Smooth muscle cell (in vitro differentiated cells): ENCODE results near the gene TNS1. TPM values are rescaled to one million over a fixed set of nuclear protein-coding genes. Genes with fewer than 3 reads are reported as not detected.
A peak's percentile ranks its signal among the peaks of the same experiment; 100 is the strongest.

Source experiments
- DNase-seq: peaks from one replicate; lab custom pipeline; 2025; ENCODE audit not compliant: unreplicated experiment; lab: John Stamatoyannopoulos, UW
- H2AFZ ChIP-seq: fragments of 200-600 bp; sonication (generic); 2 replicates; pipeline ENCODE4 v1.6.0; 2016; ENCODE audit warnings: antibody characterized with exemption, low read depth, mild to moderate bottlenecking
- H3F3A ChIP-seq: fragments of 200-600 bp; sonication (generic); 2 replicates; pipeline ENCODE4 v1.6.0; 2017; ENCODE audit warnings: antibody characterized with exemption, low read depth
- H3K27ac ChIP-seq: fragments of 200-600 bp; sonication (generic); 2 replicates; pipeline ENCODE4 v1.5.1; 2016; ENCODE audit warnings: low read depth, mild to moderate bottlenecking
- H3K27me3 ChIP-seq: fragments of 200-600 bp; sonication (generic); 2 replicates; pipeline ENCODE4 v1.6.1; 2016; ENCODE audit warnings: low read depth, mild to moderate bottlenecking
- H3K36me3 ChIP-seq: fragments of 200-600 bp; sonication (generic); 2 replicates; pipeline ENCODE4 v1.5.1; 2016; ENCODE audit warnings: low read depth
- H3K4me1 ChIP-seq: fragments of 200-600 bp; sonication (generic); 2 replicates; pipeline ENCODE4 v1.5.1; 2016; ENCODE audit warnings: low read depth
- H3K4me2 ChIP-seq: fragments of 200-600 bp; sonication (generic); 2 replicates; pipeline ENCODE4 v1.6.0; 2016; ENCODE audit warnings: mild to moderate bottlenecking
- H3K4me3 ChIP-seq: fragments of 200-600 bp; sonication (generic); 2 replicates; pipeline ENCODE4 v1.5.1; 2016; ENCODE audit warnings: mild to moderate bottlenecking
- H3K79me2 ChIP-seq: fragments of 200-600 bp; sonication (generic); 2 replicates; pipeline ENCODE4 v1.6.0; 2016; ENCODE audit warnings: low read depth, mild to moderate bottlenecking
- H3K9ac ChIP-seq: fragments of 200-600 bp; sonication (generic); 2 replicates; pipeline ENCODE4 v1.6.0; 2016; ENCODE audit warnings: low read depth
- H3K9me3 ChIP-seq: fragments of 200-600 bp; sonication (generic); replicated peaks from 2 replicates; pipeline ENCODE4 v1.5.1; 2016; ENCODE audit warnings: low read depth
- H4K20me1 ChIP-seq: fragments of 200-600 bp; sonication (generic); 2 replicates; pipeline ENCODE4 v1.6.0; 2016; ENCODE audit warnings: low read depth
- WGBS: methylation state at CpG from one replicate; pipeline ENCODE4 v1.1.7; 2016; ENCODE audit warnings: low lambda C conversion rate; 5-methylcytosine and 5-hydroxymethylcytosine counted together
- polyA plus RNA-seq: library from polyadenylated mRNA; unstranded; fragments of >200 nt; fragmentation: Nextera tagmentation; extraction: Ambion mirVana; gene quantifications from 2 replicates; pipeline ENCODE4 v1.2.1, GENCODE V29; 2016
- total RNA-seq: library from RNA; depleted of rRNA; stranded (reverse); fragments of >200 nt; gene quantifications from 2 replicates; pipeline ENCODE4 v1.2.3, GENCODE V29; 2014
- TF ChIP-seq, protein P1 (sequence below): fragments of 200-600 bp; sonication (generic); IDR thresholded peaks from 2 replicates; pipeline ENCODE4 v1.5.1; 2017; ENCODE audit warnings: borderline replicate concordance, mild to moderate bottlenecking, antibody characterized with exemption; ENCODE audit not compliant: insufficient read depth, poor library complexity, severe bottlenecking

Gene TNS1
- total and polyA plus RNA-seq, 2 experiments from 2014 or later: 52.3 to 61.5 TPM

DNA sequence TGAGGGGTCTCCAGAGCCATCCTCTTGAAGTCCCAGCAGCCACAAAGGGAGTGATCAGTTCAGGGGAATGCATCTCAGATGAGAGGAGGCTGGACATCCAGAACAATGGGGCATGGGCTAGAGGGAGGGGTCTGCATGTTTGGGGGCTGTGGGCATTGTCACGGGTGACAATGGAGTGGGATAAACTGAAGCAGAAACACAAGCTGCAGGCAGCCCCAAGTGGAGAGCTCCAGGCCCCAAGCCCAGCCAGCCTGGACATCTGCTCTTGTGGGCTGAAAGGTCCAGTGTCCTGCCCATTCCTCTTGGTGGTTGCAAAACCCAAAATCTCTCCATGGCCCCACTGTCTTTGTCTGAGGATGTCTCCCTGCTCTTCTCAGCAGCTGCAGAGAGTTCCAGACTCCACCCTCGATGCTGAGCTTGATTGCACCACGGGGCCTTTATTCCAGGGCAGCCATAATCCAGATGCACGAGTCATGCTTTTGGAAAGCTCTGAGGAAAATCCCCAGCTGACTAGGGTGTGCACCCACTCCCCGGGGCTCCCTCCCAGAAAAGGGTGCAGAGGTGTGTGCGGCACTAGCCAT lies 149.4 kb downstream of the TNS1 start:
- WGBS: 40% methylated on average over 6 of the region's 6 CpGs
- Histone ChIP-seq H3K4me3 (no peak overlapping the region), H2AFZ (no peak overlapping the region), H3K4me1 (peaks cover 29% of the 10 kb centered on the region), H3K27ac (peak overlapping the region; percentile 42), H3K36me3 (no peaks in the 10 kb centered on the region), H3K4me2 (peak overlapping the region; percentile 18), H3K79me2 (peaks cover 66% of the 10 kb centered on the region), H3F3A (peaks cover 30% of the 10 kb centered on the region), H4K20me1 (peaks cover 100% of the 10 kb centered on the region), H3K9me3 (no peaks in the 10 kb centered on the region), H3K9ac (no peak overlapping the region), H3K27me3 (no peaks in the 10 kb centered on the region)
- no peak for DNase-seq
- TF ChIP-seq, protein P1, sequence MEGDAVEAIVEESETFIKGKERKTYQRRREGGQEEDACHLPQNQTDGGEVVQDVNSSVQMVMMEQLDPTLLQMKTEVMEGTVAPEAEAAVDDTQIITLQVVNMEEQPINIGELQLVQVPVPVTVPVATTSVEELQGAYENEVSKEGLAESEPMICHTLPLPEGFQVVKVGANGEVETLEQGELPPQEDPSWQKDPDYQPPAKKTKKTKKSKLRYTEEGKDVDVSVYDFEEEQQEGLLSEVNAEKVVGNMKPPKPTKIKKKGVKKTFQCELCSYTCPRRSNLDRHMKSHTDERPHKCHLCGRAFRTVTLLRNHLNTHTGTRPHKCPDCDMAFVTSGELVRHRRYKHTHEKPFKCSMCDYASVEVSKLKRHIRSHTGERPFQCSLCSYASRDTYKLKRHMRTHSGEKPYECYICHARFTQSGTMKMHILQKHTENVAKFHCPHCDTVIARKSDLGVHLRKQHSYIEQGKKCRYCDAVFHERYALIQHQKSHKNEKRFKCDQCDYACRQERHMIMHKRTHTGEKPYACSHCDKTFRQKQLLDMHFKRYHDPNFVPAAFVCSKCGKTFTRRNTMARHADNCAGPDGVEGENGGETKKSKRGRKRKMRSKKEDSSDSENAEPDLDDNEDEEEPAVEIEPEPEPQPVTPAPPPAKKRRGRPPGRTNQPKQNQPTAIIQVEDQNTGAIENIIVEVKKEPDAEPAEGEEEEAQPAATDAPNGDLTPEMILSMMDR: no peak

DNA sequence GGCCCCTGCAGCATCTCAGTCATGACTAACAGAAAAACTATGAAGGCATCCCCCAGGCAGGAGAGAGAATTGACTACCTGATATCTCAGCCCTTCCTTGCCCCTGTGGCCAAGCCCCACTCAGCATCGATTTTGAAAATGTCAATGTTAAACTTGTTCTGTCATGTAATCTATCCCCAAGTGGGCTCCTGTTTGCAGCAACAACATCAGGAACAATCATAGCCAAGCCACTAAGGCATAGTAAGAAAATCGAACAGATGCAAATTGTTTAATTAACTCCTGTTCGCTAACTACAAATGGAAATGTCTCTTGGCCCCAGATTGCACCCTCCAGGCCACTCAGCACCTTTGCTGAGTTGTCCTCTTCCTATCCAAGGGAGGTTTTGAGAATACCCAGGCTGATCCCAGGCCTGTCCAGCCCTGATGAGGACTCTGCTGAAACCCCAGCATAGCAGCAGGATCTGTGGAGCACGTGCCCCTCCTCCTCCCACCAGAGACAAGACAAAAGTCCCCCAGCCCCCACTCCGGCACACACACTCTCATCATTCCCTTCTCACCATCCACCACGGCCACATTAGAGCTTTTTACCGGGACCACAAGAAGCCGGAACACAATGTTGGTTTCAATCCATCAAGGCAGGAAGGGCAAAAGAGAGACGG lies 150.1 kb downstream of the TNS1 start:
- Histone ChIP-seq H3K4me3 (no peak overlapping the region), H3K9ac (no peak overlapping the region), H3K27ac (no peak overlapping the region), H3K36me3 (no peaks in the 10 kb centered on the region), H2AFZ (no peak overlapping the region), H3K27me3 (no peaks in the 10 kb centered on the region), H3K79me2 (peaks cover 64% of the 10 kb centered on the region), H3K4me2 (peak overlapping the region; percentile 79), H3F3A (peaks cover 30% of the 10 kb centered on the region), H3K4me1 (peaks cover 29% of the 10 kb centered on the region), H3K9me3 (no peaks in the 10 kb centered on the region), H4K20me1 (peaks cover 100% of the 10 kb centered on the region)
- 64% methylated on average over 9 of the region's 9 CpGs for WGBS
- TF ChIP-seq, protein P1: no peak
- no peak for DNase-seq

DNA sequence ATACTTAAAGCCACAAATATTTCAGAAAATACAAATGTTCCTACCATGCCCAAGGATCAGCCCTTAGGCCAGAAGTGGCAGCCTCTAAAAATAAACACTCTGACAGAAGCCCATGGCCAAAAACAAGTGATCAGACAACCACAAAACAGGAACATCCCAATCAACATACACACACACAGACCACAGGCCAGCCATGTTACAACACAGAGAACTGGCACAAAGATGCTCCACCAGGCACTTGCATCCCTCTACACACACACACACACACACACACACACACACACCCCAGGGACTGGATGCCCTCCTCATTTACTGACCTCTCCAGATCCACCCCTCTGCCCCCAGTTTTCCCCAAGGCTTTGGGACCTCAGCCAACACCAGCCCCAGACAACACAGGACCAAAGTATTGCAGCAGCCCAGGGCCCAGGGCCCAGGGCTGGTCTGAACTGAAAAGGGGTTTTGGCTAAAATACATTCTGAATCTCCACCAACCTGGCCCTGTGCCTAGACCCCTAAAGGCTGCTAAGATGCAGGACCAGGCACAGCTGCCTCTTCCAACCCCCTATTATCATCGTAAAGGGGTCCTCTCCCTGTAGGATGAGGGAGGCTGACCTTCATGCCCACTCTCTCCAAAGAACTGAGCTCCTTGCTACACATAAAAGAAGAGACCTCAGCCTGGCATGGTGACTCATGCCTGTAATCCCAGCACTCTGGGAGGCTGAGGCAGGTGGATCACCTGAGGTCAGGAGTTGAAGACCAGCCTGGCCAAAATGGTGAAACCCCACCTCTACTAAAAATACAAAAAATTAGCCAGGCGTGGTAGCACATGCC lies 151.4 kb downstream of the TNS1 start:
- H4K20me1 ChIP-seq: peaks cover 100% of the 10 kb centered on the region
- peaks cover 29% of the 10 kb centered on the region for H3K4me1 ChIP-seq
- peak overlapping the region; percentile 79 for H3K4me2 ChIP-seq

More for the DNA sequence above, 151.4 kb downstream of the TNS1 start:
- DNase-seq: no peak
- TF ChIP-seq, protein P1: no peak
- H2AFZ ChIP-seq: no peak overlapping the region
- no peak overlapping the region for H3K4me3 ChIP-seq
- H3K9ac ChIP-seq: peak overlapping the region; percentile 69
- H3F3A ChIP-seq: peaks cover 38% of the 10 kb centered on the region
- 74% methylated on average over 2 of the region's 2 CpGs for WGBS
- no peaks in the 10 kb centered on the region for H3K36me3 ChIP-seq
- no peaks in the 10 kb centered on the region for H3K9me3 ChIP-seq
- peaks cover 51% of the 10 kb centered on the region for H3K79me2 ChIP-seq
- H3K27ac ChIP-seq: peak overlapping the region; percentile 81
- no peaks in the 10 kb centered on the region for H3K27me3 ChIP-seq
